Thyroid gland (tissue), 4 donors: ENCODE data around the gene TNS3. TPM values are rescaled to one million over a fixed set of nuclear protein-coding genes. Genes with fewer than 3 reads are reported as not detected.

Experiments
- DNase-seq, 2 donors: peaks; one replicate each; pipeline ENCODE4 v3.0.0-alpha.2; 2019
- H3K27ac ChIP-seq, 3 donors: fragments of 200-600 bp; sonication (generic); 1 replicate in 2 of 3; 2 replicates in 1 of 3; pipeline ENCODE4 v1.5.1; 2016 to 2019; ENCODE audit warnings: mild to moderate bottlenecking in 1 of 3, moderate library complexity in 1 of 3
- H3K27me3 ChIP-seq: fragments of 200-600 bp; sonication (generic); one replicate; pipeline ENCODE4 v1.5.1; 2019
- H3K36me3 ChIP-seq, 2 donors: fragments of 200-600 bp; sonication (generic); one replicate each; pipeline ENCODE4 v1.5.1; 2016 to 2019
- H3K4me1 ChIP-seq, 2 donors: fragments of 200-600 bp; sonication (generic); one replicate each; pipeline ENCODE4 v1.5.1; 2017 to 2019
- H3K4me3 ChIP-seq, 3 donors: fragments of 200-600 bp; sonication (generic); replicated peaks in 1 of 3; 1 replicate in 2 of 3; 2 replicates in 1 of 3; pipeline ENCODE4 v1.5.1; 2016; ENCODE audit warnings: mild to moderate bottlenecking in 1 of 3
- H3K9me3 ChIP-seq: fragments of 200-600 bp; sonication (generic); one replicate; pipeline ENCODE4 v1.5.1; 2017
- POLR2A ChIP-seq, 2 donors: fragments of 450-650 bp; IDR thresholded peaks; one replicate each; pipeline ENCODE4 v1.6.1; 2017; ENCODE audit warnings: antibody characterized with exemption in 2 of 2, mild to moderate bottlenecking in 2 of 2, moderate library complexity in 1 of 2
- WGBS, 2 donors: methylation state at CpG; one replicate each; pipeline ENCODE4 v1.1.5; 2017; 5-methylcytosine and 5-hydroxymethylcytosine counted together
- intact Hi-C: fragments of 100-400 bp; cut with DNase I; formaldehyde crosslinking; loops from one replicate; pipeline ENCODE4 v1.15.1; 2023
- total RNA-seq, 4 donors: library from RNA; depleted of rRNA; stranded (reverse); fragments of >200 nt; gene quantifications; one replicate each; pipeline ENCODE4 v1.2.3, GENCODE V29; 2016
- TF ChIP-seq, protein P1 (sequence below), 6 experiments: fragments of 200-600 bp in 3 of 6; fragments of 450-650 bp in 3 of 6; sonication (generic) in 3 of 6; IDR thresholded peaks; one replicate each; pipeline ENCODE4 v1.5.1; 2016 to 2019; ENCODE audit warnings: antibody characterized with exemption in 6 of 6, mild to moderate bottlenecking in 2 of 6, inconsistent platforms in 1 of 6, moderate library complexity in 1 of 6

TNS3 gene
- total RNA-seq, 4 donors from 2014 or later = 65.8 to 93.0 (median 80.7) TPM

DNA sequence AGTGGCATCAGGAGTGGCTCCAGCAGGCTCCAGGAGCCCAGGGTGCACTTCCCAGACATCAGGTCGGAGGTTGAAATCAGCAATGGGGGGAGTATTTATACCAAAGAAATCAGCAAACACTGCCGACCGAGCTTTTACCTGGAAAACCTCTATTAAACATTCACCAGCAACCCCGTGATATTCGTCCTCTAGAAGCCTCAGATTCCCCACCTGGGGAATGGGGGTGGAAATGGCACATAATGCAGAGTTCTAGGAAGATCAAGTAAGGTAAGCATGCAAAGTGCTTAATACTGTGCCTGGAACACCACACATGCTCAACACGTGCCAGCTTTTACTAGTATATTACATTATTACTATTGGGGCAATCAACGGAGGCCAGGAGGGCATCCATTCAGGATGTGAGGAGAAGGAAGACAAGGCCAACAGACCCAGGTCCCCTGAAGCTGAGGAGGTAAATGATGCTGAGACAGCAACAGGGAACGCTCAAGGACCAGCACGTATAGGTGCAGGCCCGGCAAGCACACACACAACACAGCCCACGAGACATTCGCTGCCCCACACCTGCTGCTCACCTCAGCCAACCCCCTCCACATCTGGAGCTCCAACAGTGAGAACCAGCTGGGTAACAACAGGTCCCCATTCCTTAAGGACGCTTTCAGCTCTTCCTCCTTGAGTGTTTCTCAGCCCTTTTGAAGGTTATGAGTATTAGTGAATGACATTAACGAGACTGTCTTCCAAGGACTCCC is 125.5 kb downstream of the TNS3 start:
- peaks cover 50 to 71% of the 10 kb centered on the region in 2 donors for H3K4me1 ChIP-seq
- no peaks in the 10 kb centered on the region for H3K27me3 ChIP-seq
- intact Hi-C loops = no loop called here
- no peak overlapping the region for H3K4me3 ChIP-seq
- H3K36me3 ChIP-seq = no peaks in the 10 kb centered on the region
- H3K9me3 ChIP-seq = no peaks in the 10 kb centered on the region
- no peak for DNase-seq
- TF ChIP-seq POLR2A (IDR thresholded peaks at IDR 0.05) = no peak
- TF ChIP-seq, protein P1, sequence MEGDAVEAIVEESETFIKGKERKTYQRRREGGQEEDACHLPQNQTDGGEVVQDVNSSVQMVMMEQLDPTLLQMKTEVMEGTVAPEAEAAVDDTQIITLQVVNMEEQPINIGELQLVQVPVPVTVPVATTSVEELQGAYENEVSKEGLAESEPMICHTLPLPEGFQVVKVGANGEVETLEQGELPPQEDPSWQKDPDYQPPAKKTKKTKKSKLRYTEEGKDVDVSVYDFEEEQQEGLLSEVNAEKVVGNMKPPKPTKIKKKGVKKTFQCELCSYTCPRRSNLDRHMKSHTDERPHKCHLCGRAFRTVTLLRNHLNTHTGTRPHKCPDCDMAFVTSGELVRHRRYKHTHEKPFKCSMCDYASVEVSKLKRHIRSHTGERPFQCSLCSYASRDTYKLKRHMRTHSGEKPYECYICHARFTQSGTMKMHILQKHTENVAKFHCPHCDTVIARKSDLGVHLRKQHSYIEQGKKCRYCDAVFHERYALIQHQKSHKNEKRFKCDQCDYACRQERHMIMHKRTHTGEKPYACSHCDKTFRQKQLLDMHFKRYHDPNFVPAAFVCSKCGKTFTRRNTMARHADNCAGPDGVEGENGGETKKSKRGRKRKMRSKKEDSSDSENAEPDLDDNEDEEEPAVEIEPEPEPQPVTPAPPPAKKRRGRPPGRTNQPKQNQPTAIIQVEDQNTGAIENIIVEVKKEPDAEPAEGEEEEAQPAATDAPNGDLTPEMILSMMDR (IDR thresholded peaks at IDR 0.05) = no peak
- 94 to 95% methylated on average over 14 of the region's 14 CpGs for WGBS, 2 donors
- no peak overlapping the region for H3K27ac ChIP-seq

DNA sequence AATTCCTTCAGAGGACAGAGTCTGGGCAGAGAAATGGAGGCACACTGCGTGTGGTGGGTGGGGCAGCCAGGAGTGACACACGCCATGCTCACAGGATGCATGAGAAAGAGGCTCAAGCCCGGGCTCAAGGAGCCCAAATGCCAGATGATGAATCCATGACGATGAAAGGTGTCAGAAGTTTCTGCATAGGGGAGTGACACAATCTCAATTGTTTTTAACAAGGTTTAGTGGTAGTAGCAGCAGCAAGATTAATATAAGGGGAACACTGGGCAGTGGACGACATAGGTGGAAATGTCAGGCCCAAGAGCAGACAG is 126.1 kb downstream of the TNS3 start:
- intact Hi-C loops = no loop called here
- 95 to 98% methylated on average over 5 of the region's 5 CpGs for WGBS, 2 donors
- no peak overlapping the region for H3K4me3 ChIP-seq
- no peaks in the 10 kb centered on the region for H3K27me3 ChIP-seq
- H3K9me3 ChIP-seq = no peaks in the 10 kb centered on the region
- no peaks in the 10 kb centered on the region for H3K36me3 ChIP-seq
- H3K4me1 ChIP-seq = peaks cover 44 to 71% of the 10 kb centered on the region in 2 donors
- DNase-seq = no peak
- TF ChIP-seq POLR2A (IDR thresholded peaks at IDR 0.05) = no peak
- TF ChIP-seq, protein P1 (IDR thresholded peaks at IDR 0.05) = no peak
- H3K27ac ChIP-seq = no peak overlapping the region

DNA sequence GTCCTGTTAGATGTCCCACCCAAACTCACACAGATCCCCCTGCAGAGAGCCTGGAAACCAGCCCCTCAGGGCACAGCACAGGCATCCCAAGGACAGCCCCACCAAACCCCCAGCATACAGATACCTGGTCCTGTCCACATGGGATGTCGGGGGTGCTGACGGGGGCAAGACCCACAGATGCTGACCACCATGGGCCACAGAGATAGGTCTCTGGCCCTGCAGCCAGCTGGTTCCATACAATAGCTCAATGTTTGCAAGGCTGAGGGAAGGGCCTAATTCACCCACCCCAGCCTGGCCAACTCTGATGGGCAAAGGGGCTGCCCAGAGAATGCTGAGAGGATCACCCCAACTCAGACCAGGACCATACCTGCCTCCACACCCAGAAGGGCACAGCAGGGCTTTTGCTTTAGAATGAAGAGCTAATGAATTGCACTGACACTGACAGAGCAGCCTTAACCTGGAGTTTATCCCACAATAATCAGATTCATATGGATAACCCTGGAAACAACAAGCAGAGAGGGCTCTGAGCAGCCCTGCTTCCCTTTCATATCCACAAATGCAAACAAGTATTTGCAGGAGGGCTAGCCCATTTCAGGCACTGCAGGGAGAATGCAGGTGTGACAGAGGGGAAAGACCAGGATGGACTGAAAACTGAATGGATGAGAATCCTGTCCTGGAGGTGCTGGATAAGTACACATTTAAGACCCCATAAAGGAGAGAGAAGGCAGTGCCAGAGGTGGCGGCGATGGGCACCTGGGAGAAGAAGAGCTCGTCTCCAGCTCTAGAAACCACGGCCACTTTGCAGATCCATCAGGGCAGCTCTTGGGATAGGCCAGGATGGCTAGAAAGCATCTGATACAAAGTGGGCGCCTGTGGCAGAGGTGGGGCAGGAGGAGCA is 126.7 kb downstream of the TNS3 start:
- DNase-seq = no peak
- 96 to 100% methylated on average over 5 of the region's 7 CpGs for WGBS, 2 donors
- Histone ChIP-seq H3K36me3 (no peaks in the 10 kb centered on the region), H3K4me3 (no peak overlapping the region), H3K27me3 (no peaks in the 10 kb centered on the region), H3K27ac (peak overlapping the region in 1 of 3 donors; percentile 85), H3K4me1 (peaks cover 38 to 71% of the 10 kb centered on the region in 2 donors), H3K9me3 (no peaks in the 10 kb centered on the region)
- no peak for TF ChIP-seq POLR2A (IDR thresholded peaks at IDR 0.05)
- TF ChIP-seq, protein P1 (IDR thresholded peaks at IDR 0.05) = no peak
- intact Hi-C loops = no loop called here

DNA sequence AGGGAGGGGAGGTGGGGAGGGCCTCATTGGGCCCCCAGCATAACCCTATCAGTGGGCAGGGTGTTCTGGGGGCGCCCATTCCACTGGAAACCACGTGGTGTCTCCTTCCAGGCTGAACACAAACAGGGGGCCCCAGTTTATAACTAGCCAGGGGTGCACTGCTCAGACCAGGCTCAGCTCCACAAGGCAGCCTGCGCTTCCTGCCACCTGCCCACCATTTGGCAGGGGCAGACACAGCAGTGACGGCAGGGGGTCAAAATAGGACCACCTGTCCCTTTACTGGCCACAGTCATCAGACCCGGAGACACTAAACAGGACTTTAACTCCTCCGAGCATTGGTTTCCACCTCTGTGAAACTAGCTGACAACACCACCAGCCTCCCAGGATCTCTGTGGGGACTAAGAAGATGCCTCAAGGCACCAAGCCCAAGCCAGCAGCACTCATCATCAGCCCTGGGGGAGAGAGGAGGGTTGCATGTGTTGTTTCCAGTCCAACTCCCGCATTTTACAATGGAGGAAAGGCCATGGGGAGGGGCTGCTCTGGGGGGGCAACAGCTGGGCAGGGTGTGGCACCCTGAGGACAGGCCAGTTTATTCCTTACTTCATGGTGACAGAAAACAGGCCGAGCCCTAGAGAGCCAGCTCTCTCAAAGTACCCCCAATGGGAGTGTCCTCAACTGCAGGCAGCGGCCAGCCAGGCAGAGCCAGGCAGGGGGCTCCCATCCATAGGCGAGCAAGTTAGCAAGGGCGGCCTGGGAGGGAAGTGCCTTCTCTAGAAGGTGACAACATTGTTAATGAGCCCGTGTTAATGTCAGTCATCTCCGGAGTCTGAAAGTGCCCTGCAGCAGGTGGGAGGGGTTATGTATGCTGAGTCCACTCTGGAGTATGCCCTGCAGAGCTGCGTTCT is 127.6 kb downstream of the TNS3 start:
- peaks cover 37 to 64% of the 10 kb centered on the region in 2 donors for H3K4me1 ChIP-seq
- no peaks in the 10 kb centered on the region for H3K36me3 ChIP-seq
- no peak for DNase-seq
- 84 to 93% methylated on average over 13 to 14 of the region's 14 CpGs for WGBS, 2 donors
- no peak overlapping the region for H3K4me3 ChIP-seq
- no peaks in the 10 kb centered on the region for H3K9me3 ChIP-seq
- TF ChIP-seq, protein P1 (IDR thresholded peaks at IDR 0.05) = no peak
- TF ChIP-seq POLR2A (IDR thresholded peaks at IDR 0.05) = no peak
- no peaks in the 10 kb centered on the region for H3K27me3 ChIP-seq
- peak overlapping the region; percentile 78 to 85 (median 81) for H3K27ac ChIP-seq
- intact Hi-C loops = no loop called here
